GM19328 (cell line): ENCODE data around the gene EML2.
"Not testable (repeated sequence)": the region's sequence is repeated elsewhere in the genome, so short reads cannot be mapped to it uniquely, and the experiment has no call there.

Experiments used
- ATAC-seq: cut with Tn5 transposase; IDR thresholded peaks from one replicate; pipeline ENCODE4 v1.9.1; 2021; ENCODE audit warnings: mild to moderate bottlenecking, moderate library complexity; ENCODE audit not compliant: unreplicated experiment

Gene EML2

GRCh38 chr19:45655073-45655472 is 15.9 kb upstream of the EML2 start:
- ATAC-seq, result no peak

GRCh38 chr19:45653634-45654033 is 14.4 kb upstream of the EML2 start:
- no peak for ATAC-seq

GRCh38 chr19:45650722-45651121 is 11.5 kb upstream of the EML2 start:
- no peak for ATAC-seq

- no peak for ATAC-seq
Measured at GRCh38 chr19:45646345-45646698, 7.1 kb upstream of the EML2 start.

GRCh38 chr19:45645631-45646344 is 6.6 kb upstream of the EML2 start:
- ATAC-seq, result no peak

- no peak for ATAC-seq
Measured at GRCh38 chr19:45645068-45645630, 6.0 kb upstream of the EML2 start.

- no peak for ATAC-seq
Measured at GRCh38 chr19:45643927-45644771, 5.0 kb upstream of the EML2 start.

- ATAC-seq, result no peak
Measured at GRCh38 chr19:45643024-45643926, 4.1 kb upstream of the EML2 start.

- no peak for ATAC-seq
Measured at GRCh38 chr19:45641274-45642105, 2.3 kb upstream of the EML2 start.

- no peak for ATAC-seq
Measured at GRCh38 chr19:45640849-45641273, 1.7 kb upstream of the EML2 start.

- ATAC-seq, result no peak
Measured at GRCh38 chr19:45637890-45638667, 1.1 kb downstream of the EML2 start.

GRCh38 chr19:45636902-45637301 is 2.3 kb downstream of the EML2 start:
- no peak for ATAC-seq

GRCh38 chr19:45636275-45636674 is 2.9 kb downstream of the EML2 start:
- no peak for ATAC-seq

- ATAC-seq, result no peak
Measured at GRCh38 chr19:45632468-45633196, 6.6 kb downstream of the EML2 start.

GRCh38 chr19:45630463-45630862 is 8.7 kb downstream of the EML2 start:
- ATAC-seq, result no peak

- no peak for ATAC-seq
Measured at GRCh38 chr19:45629704-45630103, 9.5 kb downstream of the EML2 start.

- not testable (repeated sequence) for ATAC-seq
Measured at GRCh38 chr19:45628219-45628618, 11.0 kb downstream of the EML2 start.

GRCh38 chr19:45623984-45624383 is 15.2 kb downstream of the EML2 start:
- ATAC-seq, result no peak
